ENCODE data around the gene TBC1D14. TPM values are rescaled to one million over a fixed set of nuclear protein-coding genes. Genes with fewer than 3 reads are reported as not detected.

TBC1D14 gene
- total and polyA plus RNA-seq, 2 of the 8 experiments (the other 6 are each of a cell fraction or from before 2014, with no cell fraction given), result 45.6 to 48.2 TPM

DNA sequence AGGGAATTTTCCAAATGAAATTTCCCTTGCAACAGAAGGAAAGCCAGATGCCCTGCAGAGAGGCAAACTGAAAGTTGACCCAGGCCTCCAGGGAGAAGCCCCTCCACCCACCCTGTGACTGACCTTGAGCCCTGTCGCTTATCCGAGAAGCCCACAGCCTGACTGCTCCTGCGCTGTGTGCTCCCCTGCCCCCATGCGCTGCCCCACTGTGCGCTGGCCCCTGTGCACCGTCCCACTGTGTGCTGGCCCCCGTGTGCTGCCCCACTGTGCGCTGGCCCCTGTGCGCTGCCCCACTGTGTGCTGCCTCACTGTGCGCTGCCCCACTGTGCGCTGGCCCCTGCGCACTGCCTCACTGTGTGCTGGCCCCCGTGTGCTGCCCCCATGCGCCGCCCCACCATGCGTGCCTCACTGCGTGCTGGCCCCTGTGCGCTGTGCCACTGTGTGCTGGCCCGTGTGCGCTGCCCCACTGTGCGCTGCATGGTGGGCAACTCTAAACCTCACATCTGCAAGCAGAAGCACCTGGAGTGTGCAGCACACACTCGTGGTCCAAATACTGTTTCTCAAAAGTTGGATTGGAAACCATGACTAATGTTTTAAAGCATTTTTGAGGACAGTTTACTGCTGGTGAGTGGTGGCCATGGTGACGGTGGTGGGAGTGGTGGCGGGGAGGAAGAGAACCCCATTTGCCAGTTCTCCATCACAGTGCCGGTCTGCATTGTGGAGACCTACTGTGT lies 166.5 kb downstream of the TBC1D14 start (continued):
- TF ChIP-seq, protein P1, sequence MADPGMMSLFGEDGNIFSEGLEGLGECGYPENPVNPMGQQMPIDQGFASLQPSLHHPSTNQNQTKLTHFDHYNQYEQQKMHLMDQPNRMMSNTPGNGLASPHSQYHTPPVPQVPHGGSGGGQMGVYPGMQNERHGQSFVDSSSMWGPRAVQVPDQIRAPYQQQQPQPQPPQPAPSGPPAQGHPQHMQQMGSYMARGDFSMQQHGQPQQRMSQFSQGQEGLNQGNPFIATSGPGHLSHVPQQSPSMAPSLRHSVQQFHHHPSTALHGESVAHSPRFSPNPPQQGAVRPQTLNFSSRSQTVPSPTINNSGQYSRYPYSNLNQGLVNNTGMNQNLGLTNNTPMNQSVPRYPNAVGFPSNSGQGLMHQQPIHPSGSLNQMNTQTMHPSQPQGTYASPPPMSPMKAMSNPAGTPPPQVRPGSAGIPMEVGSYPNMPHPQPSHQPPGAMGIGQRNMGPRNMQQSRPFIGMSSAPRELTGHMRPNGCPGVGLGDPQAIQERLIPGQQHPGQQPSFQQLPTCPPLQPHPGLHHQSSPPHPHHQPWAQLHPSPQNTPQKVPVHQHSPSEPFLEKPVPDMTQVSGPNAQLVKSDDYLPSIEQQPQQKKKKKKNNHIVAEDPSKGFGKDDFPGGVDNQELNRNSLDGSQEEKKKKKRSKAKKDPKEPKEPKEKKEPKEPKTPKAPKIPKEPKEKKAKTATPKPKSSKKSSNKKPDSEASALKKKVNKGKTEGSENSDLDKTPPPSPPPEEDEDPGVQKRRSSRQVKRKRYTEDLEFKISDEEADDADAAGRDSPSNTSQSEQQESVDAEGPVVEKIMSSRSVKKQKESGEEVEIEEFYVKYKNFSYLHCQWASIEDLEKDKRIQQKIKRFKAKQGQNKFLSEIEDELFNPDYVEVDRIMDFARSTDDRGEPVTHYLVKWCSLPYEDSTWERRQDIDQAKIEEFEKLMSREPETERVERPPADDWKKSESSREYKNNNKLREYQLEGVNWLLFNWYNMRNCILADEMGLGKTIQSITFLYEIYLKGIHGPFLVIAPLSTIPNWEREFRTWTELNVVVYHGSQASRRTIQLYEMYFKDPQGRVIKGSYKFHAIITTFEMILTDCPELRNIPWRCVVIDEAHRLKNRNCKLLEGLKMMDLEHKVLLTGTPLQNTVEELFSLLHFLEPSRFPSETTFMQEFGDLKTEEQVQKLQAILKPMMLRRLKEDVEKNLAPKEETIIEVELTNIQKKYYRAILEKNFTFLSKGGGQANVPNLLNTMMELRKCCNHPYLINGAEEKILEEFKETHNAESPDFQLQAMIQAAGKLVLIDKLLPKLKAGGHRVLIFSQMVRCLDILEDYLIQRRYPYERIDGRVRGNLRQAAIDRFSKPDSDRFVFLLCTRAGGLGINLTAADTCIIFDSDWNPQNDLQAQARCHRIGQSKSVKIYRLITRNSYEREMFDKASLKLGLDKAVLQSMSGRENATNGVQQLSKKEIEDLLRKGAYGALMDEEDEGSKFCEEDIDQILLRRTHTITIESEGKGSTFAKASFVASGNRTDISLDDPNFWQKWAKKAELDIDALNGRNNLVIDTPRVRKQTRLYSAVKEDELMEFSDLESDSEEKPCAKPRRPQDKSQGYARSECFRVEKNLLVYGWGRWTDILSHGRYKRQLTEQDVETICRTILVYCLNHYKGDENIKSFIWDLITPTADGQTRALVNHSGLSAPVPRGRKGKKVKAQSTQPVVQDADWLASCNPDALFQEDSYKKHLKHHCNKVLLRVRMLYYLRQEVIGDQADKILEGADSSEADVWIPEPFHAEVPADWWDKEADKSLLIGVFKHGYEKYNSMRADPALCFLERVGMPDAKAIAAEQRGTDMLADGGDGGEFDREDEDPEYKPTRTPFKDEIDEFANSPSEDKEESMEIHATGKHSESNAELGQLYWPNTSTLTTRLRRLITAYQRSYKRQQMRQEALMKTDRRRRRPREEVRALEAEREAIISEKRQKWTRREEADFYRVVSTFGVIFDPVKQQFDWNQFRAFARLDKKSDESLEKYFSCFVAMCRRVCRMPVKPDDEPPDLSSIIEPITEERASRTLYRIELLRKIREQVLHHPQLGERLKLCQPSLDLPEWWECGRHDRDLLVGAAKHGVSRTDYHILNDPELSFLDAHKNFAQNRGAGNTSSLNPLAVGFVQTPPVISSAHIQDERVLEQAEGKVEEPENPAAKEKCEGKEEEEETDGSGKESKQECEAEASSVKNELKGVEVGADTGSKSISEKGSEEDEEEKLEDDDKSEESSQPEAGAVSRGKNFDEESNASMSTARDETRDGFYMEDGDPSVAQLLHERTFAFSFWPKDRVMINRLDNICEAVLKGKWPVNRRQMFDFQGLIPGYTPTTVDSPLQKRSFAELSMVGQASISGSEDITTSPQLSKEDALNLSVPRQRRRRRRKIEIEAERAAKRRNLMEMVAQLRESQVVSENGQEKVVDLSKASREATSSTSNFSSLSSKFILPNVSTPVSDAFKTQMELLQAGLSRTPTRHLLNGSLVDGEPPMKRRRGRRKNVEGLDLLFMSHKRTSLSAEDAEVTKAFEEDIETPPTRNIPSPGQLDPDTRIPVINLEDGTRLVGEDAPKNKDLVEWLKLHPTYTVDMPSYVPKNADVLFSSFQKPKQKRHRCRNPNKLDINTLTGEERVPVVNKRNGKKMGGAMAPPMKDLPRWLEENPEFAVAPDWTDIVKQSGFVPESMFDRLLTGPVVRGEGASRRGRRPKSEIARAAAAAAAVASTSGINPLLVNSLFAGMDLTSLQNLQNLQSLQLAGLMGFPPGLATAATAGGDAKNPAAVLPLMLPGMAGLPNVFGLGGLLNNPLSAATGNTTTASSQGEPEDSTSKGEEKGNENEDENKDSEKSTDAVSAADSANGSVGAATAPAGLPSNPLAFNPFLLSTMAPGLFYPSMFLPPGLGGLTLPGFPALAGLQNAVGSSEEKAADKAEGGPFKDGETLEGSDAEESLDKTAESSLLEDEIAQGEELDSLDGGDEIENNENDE (IDR thresholded peaks at IDR 0.05; ENCODE audit: insufficient replicate concordance, low read length), result no peak
- TF ChIP-seq YY1 (IDR thresholded peaks at IDR 0.05; ENCODE audit: low read depth, low read length) (no peak), SP4 (IDR thresholded peaks at IDR 0.05; ENCODE audit: low read length) (no peak), SIX5 (IDR thresholded peaks at IDR 0.05; ENCODE audit: low read depth, low read length) (no peak), CTBP2 (IDR thresholded peaks at IDR 0.05; ENCODE audit: borderline replicate concordance, insufficient read depth, insufficient read length, low read length) (no peak), CREB1 (IDR thresholded peaks at IDR 0.05) (no peak), KDM1A (IDR thresholded peaks at IDR 0.05; ENCODE audit: borderline replicate concordance, low read length) (no peak), RNF2 (IDR thresholded peaks at IDR 0.05; ENCODE audit: borderline replicate concordance, low read depth, low read length, missing control alignments, poor library complexity, severe bottlenecking) (no peak), GABPA (IDR thresholded peaks at IDR 0.05; ENCODE audit: borderline replicate concordance, insufficient read depth, low read length) (no peak)
